Measurements from ENCODE around the gene ABCA7. TPM values are rescaled to one million over a fixed set of nuclear protein-coding genes. Genes with fewer than 3 reads are reported as not detected.
A peak's percentile ranks its signal among the peaks of the same experiment; 100 is the strongest.

The ABCA7 gene, protein sequence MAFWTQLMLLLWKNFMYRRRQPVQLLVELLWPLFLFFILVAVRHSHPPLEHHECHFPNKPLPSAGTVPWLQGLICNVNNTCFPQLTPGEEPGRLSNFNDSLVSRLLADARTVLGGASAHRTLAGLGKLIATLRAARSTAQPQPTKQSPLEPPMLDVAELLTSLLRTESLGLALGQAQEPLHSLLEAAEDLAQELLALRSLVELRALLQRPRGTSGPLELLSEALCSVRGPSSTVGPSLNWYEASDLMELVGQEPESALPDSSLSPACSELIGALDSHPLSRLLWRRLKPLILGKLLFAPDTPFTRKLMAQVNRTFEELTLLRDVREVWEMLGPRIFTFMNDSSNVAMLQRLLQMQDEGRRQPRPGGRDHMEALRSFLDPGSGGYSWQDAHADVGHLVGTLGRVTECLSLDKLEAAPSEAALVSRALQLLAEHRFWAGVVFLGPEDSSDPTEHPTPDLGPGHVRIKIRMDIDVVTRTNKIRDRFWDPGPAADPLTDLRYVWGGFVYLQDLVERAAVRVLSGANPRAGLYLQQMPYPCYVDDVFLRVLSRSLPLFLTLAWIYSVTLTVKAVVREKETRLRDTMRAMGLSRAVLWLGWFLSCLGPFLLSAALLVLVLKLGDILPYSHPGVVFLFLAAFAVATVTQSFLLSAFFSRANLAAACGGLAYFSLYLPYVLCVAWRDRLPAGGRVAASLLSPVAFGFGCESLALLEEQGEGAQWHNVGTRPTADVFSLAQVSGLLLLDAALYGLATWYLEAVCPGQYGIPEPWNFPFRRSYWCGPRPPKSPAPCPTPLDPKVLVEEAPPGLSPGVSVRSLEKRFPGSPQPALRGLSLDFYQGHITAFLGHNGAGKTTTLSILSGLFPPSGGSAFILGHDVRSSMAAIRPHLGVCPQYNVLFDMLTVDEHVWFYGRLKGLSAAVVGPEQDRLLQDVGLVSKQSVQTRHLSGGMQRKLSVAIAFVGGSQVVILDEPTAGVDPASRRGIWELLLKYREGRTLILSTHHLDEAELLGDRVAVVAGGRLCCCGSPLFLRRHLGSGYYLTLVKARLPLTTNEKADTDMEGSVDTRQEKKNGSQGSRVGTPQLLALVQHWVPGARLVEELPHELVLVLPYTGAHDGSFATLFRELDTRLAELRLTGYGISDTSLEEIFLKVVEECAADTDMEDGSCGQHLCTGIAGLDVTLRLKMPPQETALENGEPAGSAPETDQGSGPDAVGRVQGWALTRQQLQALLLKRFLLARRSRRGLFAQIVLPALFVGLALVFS (N-terminal part only)
- total RNA-seq: 4.8 TPM

GRCh38 chr19:1039646-1040475, at the start of gene ABCA7:
TSS of gene ABCA7 (plus strand) at chr19:1040107. CDS start at chr19:1041362, 1,255 bp downstream.
- DNase-seq: peak; percentile 81

- no peak for DNase-seq
These were observed 49.8 kb upstream of the ABCA7 start for GRCh38 chr19:990119-990571.

- DNase-seq: no peak
These were observed 49.2 kb upstream of the ABCA7 start for GRCh38 chr19:990746-991145.

DNA sequence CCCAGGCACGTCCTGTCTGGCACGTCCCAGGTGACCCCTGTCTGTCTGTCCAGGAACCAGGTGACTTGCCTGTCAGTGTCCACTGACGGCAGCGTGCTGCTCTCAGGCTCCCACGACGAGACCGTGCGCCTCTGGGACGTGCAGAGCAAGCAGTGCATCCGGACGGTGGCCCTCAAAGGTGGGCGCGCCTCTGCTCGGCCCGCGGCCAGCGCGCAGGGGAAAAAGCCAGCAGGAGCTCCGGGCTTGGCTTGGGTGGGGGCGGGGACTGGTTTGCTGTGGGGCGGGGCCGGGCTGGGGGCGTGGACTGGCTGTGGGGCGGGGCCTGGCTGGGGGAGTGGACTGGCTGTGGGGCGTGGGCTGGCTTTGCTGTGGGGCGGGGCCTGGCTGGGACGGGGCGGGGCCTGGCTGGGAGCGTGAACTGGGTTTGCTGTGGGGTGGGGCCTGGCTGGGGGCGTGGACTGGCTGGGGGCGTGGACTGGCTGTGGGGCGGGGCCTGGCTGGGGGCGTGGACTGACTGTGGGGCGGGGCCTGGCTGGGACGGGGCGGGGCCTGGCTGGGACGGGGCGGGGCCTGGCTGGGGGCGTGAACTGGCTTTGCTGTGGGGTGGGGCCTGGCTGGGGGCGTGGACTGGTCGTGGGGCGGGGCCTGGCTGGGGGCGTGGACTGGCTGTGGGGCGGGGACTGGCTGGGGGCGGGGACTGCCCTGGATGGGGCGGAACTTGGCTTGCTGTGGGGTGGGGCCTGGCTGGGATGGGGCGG, 48.6 kb upstream of the ABCA7 start:
- DNase-seq: no peak

DNA sequence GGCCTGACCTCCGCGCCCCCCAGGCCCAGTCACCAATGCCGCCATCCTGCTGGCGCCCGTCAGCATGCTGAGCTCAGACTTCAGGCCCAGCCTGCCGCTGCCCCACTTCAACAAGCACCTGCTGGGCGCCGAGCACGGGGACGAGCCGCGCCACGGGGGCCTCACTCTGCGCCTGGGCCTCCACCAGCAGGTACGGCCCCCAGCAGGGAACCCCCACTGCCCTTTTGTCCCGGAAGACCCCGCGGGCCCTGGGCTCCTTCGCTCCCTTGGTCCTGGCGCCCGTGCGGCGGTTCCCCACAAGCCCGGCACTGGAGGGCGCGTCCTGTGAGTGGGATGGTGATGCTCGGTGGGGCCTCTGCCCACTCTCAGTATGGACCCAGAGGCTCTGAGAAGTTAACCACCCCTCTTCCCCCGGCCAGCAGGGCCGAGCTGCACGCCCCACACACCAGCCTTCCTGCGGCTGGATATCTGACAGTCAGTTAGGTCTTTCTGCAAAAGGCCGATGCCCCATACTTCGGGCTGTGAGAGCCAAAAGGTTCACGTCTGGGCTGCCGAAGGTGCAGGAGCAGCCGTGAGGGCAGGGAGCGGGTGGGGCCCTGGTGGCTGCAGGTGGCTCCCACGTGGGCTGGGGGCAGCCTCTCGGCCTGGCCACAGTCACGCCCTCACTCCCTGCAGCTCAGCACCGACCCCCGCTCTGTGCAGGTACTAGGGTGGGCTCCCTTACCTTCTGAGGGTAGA, 47.8 kb upstream of the ABCA7 start:
- no peak for DNase-seq

DNA sequence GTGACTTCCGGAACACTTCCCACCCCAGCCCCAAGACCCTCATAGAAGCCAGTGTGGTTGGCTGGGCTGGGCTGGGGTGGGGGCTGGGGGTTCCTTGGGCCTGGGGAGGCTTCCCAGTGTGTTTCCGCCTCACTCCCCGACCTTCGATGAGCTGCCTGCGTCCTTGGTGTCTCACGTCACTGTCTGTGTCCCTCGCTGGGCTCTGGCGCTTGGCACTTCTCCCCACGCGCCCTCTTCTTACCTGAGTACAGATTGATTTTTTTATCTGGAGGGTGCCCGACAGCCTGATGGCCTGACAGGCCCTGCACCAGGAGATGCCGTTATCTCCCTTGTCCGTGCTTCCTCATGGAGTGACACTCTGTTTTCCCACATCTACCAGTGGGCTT, 47.2 kb upstream of the ABCA7 start:
- DNase-seq: no peak

GRCh38 chr19:993361-993830, 46.5 kb upstream of the ABCA7 start:
- no peak for DNase-seq

DNA sequence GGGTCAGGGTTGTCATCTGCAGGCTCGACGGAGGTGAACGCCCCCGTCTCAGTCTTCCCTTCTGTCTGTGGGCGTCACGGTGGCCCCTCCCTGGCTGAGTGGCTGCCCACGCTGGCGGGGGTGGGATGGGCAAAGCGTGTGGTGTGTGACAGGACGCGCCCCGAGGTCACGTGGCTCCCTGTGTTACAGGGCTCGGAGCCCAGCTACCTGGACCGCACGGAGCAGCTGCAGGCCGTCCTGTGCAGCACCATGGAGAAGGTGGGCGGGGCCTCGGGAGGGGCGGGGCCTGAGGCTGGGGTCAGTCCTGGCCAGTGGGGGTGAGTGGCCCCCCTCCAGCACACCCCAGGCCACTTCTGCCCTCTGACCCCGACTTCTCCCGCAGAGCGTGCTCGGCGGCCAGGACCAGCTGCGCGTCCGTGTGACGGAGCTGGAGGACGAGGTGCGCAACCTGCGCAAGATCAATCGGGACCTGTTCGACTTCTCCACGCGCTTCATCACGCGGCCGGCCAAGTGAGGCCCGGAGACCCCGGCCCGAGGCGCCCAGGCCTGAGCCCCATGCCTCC, 46.0 kb upstream of the ABCA7 start:
- DNase-seq: no peak

DNA sequence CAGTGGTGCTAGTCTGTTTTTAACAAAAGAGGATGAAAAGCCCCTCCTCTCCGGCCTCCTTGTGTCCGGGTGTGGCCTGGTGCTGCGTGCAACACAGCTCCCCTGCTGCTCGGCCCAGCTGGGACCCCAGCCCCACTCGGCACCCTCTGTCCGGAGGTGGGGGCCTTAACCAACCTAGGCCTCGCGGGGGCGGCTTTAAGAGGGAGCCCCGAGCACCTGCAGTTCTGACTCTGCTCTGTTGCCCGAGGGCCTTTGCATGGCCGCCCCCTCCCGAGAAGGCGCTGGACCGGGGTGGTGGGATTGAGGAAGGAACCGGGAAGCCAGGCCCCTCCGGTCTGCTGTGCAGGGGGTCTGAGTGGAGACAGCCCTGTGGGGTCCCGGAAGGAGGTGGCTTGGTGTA, 45.4 kb upstream of the ABCA7 start:
- DNase-seq: no peak

DNA sequence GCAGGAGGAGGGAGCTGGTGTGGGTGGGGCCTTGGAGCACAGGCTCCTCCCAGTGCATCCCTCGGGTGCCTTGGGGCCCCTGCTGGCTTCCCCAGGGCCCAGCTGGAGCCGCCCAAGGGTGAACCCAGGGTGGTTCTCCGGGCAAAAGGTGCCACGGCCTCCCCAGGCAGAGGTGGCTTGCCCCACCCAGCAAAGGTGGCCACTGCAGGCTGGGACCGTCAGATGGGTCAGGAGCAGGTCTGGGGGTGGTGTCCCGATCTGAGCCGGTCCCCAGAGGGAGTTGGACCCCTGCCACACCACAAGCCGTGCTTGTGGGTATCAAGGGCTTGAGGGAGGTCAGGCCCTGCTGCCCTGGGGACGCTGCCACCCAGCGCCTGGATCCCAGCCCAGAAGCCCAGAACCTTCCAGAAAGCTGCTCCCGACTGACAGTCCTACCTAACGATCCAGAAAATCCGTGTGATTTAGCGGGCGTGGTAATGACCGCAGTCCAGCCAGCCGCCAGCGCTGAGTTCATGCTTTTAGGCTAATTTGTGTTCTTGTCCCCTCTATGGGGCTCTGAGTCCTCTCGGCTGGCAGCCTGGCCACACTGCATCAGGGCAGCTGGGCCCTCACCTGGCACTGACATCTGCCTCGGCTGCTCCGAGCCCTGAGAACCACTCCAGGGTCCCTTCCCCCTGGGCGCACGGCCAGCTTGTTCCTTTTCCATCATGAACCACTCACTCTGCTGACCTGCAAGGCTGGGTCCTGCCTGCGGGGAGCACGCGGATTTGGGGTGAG, 44.7 kb upstream of the ABCA7 start:
- DNase-seq: no peak

DNA sequence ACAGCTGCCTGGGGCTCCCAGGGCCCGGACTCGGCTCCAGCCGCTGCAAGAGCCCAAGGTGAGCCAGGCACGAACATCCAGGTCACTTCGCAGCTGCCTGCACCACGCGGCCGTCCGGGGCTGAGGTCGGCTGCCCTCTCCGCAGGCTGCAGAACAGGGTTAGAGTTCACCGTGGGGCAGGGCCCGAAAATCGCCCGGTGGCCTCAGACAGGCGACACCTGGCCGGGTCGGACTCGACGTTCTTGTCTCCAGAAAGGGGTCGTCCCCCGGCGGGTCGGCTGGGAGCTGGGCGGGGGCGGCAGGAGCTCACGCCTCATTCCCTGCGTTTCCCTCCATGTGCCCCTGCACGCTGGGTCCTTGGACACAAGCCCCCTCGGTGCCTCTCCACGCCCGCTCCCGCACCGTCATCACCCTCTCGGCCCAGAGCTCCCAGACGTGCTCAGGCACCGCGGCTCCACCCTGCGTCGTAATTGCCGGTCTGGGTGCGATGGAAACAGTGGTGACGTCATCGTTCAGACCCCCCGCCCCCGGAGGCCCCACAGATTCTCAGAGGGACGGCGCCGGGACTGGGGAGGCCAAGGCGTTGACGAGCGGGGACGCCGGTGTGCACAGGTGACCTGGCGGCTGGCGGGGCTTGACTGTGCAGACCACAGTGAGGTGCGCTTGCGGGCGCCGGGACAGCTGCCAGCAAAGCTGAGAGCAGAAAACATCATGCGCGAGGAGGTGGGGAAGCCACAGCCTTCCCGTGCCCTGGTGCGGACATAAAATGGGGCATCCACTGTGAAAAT, 43.7 kb upstream of the ABCA7 start:
- DNase-seq: no peak

- no peak for DNase-seq
These were observed 41.8 kb upstream of the ABCA7 start for GRCh38 chr19:998064-998463.

GRCh38 chr19:999379-999719, 40.6 kb upstream of the ABCA7 start:
- DNase-seq: no peak

- no peak for DNase-seq
These were observed 39.8 kb upstream of the ABCA7 start, which contains the start of gene GRIN3B for GRCh38 chr19:1000095-1000494. TSS of gene GRIN3B (plus strand) at chr19:1000419. CDS start at chr19:1000438, 19 bp downstream.

- no peak for DNase-seq
These were observed 39.0 kb upstream of the ABCA7 start for GRCh38 chr19:1000591-1001537.

DNA sequence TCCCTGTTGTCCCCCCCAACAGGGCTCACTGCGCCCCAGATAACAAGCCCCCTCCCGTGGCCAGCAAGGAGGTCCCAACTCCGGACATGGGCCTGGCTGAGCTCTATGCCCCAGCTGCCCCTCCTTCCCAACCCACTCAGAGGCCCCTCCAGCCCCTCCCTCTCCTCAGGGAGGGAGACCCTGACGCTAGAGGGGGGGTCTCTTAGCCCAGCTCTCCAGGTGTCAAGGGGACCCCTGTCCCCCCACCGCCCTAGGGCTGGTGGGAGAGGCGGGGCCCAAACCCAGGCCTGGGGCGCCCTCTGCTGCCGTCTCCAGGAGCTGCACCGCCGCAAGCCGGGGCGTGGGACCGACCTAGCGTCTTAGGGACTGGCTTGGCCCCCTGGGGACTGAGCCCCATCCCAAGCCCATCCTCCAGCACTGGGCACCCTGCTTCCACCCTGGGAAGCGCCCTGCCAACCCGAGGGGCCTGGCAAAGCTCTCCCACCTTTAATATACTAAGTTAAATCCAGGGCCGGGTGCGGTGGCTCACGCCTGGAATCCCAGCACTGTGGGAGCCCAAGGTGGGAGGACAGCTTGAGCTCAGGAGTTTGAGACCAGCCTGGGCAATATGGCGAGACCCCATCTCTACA, 38.3 kb upstream of the ABCA7 start:
- DNase-seq: no peak
